ENCODE data around the gene INKA2.

The INKA2 gene

DNA sequence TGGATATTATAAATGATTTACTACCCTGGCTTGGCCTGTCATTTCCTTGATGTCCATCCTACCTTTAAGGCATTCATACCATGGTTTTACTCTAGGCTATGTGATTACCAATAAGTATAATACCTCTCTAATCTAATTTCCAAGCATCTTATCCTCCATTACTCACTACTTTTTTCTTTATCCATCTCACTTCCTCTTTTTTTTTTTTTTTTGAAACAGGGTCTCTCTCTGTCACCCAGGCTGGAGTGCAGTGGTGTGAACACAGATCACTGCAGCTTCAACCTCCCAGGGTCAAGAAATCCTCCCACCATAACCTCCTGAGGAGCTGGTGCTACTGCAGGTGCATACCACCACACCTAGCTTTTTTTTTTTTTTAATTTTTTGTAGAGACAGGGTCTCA is 39.9 kb downstream of the INKA2 start:
- no peak for DNase-seq (ENCODE audit: low read depth)

DNA sequence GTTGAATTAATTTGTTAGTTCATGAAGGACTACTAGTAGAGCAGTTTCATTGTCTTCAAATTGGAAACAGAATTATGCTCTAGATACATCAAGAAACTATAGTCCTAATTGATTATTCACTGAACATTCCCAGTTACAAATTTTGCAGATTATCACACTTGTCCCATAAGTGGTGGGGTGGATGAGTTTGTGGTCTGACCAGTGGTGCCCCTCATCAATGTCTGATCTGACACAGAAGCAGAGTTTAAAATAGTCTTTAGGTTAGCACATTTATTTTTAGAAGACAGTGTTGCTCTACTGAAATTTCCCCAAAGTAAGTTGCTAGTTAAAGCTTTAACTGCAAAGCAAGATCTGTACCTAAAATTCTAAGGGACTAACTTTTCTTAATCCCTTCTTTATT is 42.9 kb downstream of the INKA2 start:
- no peak for DNase-seq (ENCODE audit: low read depth)

GRCh38 chr1:111695801-111696200 is 43.4 kb downstream of the INKA2 start:
- no peak for DNase-seq (ENCODE audit: low read depth)

DNA sequence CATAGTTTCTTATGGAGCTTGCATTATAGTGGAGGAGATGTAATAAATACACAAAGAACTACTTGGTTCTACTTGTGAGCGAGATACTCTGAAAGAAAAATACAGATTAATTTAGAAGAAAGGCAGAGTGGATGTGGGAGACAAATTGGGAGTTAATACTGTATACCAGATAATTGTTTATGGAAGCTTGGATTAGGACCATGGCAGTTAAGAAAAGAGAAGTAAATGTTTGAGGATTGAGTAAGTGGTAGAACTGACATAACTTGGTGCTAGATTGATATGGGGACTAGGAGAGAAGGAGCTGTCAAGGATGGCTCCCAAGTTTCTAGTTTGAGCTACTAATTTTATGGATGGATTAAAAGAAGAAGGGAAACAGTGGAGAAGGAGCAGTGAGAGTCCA is 47.3 kb downstream of the INKA2 start:
- DNase-seq (ENCODE audit: low read depth) = no peak

DNA sequence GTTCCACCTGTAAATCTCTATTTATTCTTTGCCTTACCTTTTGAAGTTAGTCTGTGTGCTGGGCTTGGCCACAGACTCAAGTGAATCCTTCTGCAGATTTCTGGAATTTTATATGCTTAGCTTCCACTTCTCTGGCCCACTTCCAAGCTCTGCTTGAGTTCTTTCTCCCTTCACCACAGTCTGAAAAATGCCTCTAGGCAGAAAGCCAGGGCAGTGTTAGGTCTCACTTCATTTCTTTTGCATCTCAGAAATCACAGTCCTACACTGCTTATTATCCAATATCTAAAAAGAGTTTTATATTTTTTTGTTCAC is 48.9 kb downstream of the INKA2 start:
- no peak for DNase-seq (ENCODE audit: low read depth)
